Measurements from ENCODE around the gene CFAP47.

DNA sequence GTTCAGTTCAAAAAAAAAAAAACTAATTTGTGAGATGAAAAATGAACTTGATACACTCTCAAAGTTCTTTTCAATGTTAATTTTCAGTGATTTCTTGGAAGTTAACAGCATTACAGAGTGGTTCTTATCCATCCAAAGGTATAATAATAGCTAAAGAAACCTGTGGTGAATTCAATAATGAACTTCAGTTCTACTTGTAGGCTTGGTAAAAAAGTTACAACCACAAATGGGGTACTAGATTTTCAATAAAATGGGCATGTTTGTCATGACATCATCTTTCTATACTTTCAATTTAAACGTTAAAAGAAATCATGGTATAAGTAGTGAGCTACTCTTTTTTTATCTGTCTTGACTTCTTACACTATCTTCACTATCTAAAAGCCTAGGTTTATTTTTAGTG is 424.8 kb downstream of the CFAP47 start:
- TF ChIP-seq, protein P1, sequence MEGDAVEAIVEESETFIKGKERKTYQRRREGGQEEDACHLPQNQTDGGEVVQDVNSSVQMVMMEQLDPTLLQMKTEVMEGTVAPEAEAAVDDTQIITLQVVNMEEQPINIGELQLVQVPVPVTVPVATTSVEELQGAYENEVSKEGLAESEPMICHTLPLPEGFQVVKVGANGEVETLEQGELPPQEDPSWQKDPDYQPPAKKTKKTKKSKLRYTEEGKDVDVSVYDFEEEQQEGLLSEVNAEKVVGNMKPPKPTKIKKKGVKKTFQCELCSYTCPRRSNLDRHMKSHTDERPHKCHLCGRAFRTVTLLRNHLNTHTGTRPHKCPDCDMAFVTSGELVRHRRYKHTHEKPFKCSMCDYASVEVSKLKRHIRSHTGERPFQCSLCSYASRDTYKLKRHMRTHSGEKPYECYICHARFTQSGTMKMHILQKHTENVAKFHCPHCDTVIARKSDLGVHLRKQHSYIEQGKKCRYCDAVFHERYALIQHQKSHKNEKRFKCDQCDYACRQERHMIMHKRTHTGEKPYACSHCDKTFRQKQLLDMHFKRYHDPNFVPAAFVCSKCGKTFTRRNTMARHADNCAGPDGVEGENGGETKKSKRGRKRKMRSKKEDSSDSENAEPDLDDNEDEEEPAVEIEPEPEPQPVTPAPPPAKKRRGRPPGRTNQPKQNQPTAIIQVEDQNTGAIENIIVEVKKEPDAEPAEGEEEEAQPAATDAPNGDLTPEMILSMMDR (IDR thresholded peaks at IDR 0.05; ENCODE audit: insufficient read depth, low read length, poor library complexity, severe bottlenecking): no peak
- TF ChIP-seq EZH2phosphoT487 (conservative IDR thresholded peaks at IDR 0.05; ENCODE audit: low read length): no peak

All from SU-DHL-6 (cell line).